Activated T-helper 1 cell treated with Interleukin-2 at 50 U/mL for 16 hours (primary cell): ENCODE data around the gene P2RX7.
A peak's percentile ranks its signal among the peaks of the same experiment; 100 is the strongest.

ENCODE experiments used
- DNase-seq: peaks from one replicate; pipeline ENCODE4 v3.0.0-alpha.2; 2020; ENCODE audit warnings: low read depth

Gene P2RX7

GRCh38 chr12:121229826-121230537, 97.3 kb downstream of the P2RX7 start:
- DNase-seq: peak; percentile 26

GRCh38 chr12:121230538-121230907, 97.8 kb downstream of the P2RX7 start:
- no peak for DNase-seq

GRCh38 chr12:121232163-121232562, 99.5 kb downstream of the P2RX7 start:
- no peak for DNase-seq

- DNase-seq: no peak
Measured at GRCh38 chr12:121232977-121233627, 100.4 kb downstream of the P2RX7 start.

GRCh38 chr12:121233628-121234020, 100.9 kb downstream of the P2RX7 start:
- DNase-seq: no peak

DNA sequence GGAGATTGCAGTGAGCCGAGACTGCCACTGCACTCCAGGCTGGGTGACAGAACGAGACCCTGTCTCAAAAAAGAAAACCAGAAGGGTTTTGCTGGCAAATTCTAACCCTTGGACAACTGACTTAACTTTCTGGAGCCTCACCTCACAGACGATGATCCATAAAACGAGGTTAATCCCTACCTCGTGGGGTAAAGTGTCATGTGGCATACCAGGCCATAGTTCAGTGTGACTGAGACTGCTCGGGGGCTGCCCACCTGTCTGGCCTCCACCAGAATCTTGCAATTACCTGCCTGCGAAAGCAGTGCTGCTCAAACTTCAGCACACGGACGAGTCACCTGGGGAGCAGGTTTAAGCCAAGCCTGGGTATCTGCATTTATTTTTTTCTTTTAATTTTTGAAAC, 104.1 kb downstream of the P2RX7 start:
- no peak for DNase-seq

- no peak for DNase-seq
Measured at GRCh38 chr12:121237415-121237814, 104.7 kb downstream of the P2RX7 start.
